GM12865 (cell line): Measurements from ENCODE around the gene RUNX2.

Source experiments
- DNase-seq: peaks from one replicate; pipeline ENCODE4 v3.0.0; 2010; ENCODE audit warnings: low read depth
- H3K4me3 ChIP-seq: 2 replicates; pipeline ENCODE4 v1.5.1; 2011; ENCODE audit warnings: mild to moderate bottlenecking, low read depth, low read length, control low read depth
- CTCF ChIP-seq: IDR thresholded peaks from 2 replicates; pipeline ENCODE4 v1.5.1; 2011; ENCODE audit warnings: low read length, control low read depth, low read depth, inconsistent platforms; ENCODE audit not compliant: insufficient read depth; ENCODE audit errors: missing control alignments

RUNX2 gene

GRCh38 chr6:45431317-45432065, 103.4 kb downstream of the RUNX2 start:
- no peak for TF ChIP-seq CTCF
- H3K4me3 ChIP-seq = no peak overlapping the region
- no peak for DNase-seq

- DNase-seq = no peak
- no peak for TF ChIP-seq CTCF
- H3K4me3 ChIP-seq = no peak overlapping the region
Observed at GRCh38 chr6:45432977-45433376, 104.8 kb downstream of the RUNX2 start.

- DNase-seq = no peak
- no peak overlapping the region for H3K4me3 ChIP-seq
- no peak for TF ChIP-seq CTCF
Observed at GRCh38 chr6:45433533-45434380, 105.6 kb downstream of the RUNX2 start.

- TF ChIP-seq CTCF = no peak
- no peak overlapping the region for H3K4me3 ChIP-seq
- DNase-seq = no peak
Observed at GRCh38 chr6:45434381-45434700, 106.2 kb downstream of the RUNX2 start.

- H3K4me3 ChIP-seq = no peak overlapping the region
- TF ChIP-seq CTCF = no peak
- peak; percentile 14 for DNase-seq
Observed at GRCh38 chr6:45436544-45437438, 108.7 kb downstream of the RUNX2 start.

- no peak for DNase-seq
- H3K4me3 ChIP-seq = no peak overlapping the region
- no peak for TF ChIP-seq CTCF
Observed at GRCh38 chr6:45437439-45437815, 109.3 kb downstream of the RUNX2 start.
